ENCODE results near the gene UBAP1L. TPM values are rescaled to one million over a fixed set of nuclear protein-coding genes. Genes with fewer than 3 reads are reported as not detected.

The UBAP1L gene
- 1 to 10 TPM in 9 of 10 donors, under 1 TPM in 1; 0.88 to 2.3 (median 1.6) TPM for total RNA-seq
- polyA plus RNA-seq: 1 to 10 TPM in 1 of 2 donors, under 1 TPM in 1; 0.65 to 5.3 TPM
- long read RNA-seq, donor 1, full-length matches to known transcripts: 1 of 1 reads
- long read RNA-seq, donor 1, partial matches to known transcripts: 0 of 1 reads
- long read RNA-seq, donor 1, other reads (novel, unspliced or antisense): 0 of 1 reads
- long read RNA-seq, donor 2, partial matches to known transcripts: 0 of 1 reads
- long read RNA-seq, donor 2, other reads (novel, unspliced or antisense): 1 of 1 reads
- long read RNA-seq, donor 3: 0 reads

DNA sequence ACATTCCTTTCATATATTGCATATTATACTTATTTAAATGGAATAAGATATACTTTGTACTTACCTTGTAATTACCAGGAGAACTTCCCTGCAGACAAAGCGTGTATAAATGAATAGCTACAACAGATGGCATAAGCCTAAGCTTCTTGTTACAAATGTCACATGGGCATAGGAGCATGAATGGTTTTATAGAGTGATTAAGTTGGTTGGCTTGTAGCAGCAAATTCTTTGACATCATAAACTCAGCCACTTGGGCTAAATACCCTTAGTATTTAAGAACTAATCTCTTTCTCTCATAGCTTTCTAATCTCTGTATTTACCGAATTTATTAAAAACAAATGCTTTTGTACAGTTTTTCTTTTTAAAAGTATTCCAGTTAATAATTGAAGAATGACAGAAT is at the start of gene UBAP1L:
Gene UBAP1L (minus strand): TSS at position 115 of the 400 bp plus-strand sequence. CDS start 8,985 bp downstream, outside the sequence.
- Histone ChIP-seq H3K4me3 (no peak within 1 kb of the TSS), H3K27ac (no peak within 1 kb of the TSS), H3K27me3 (no peaks in the 10 kb centered on the region), H3K36me3 (peaks cover 0 to 88% (median 57%) of the 10 kb centered on the region in 9 donors), H3K4me1 (peaks cover 0 to 9% (median 0%) of the 10 kb centered on the region in 9 donors), H3K9me3 (no peaks in the 10 kb centered on the region)
- 90 to 91% methylated on average over 2 of the region's 2 CpGs for WGBS, 2 donors
- DNase-seq: no peak
- ATAC-seq: no peak
- intact Hi-C loops (cut with DNase I): no loop called here
- TF ChIP-seq, protein P1, sequence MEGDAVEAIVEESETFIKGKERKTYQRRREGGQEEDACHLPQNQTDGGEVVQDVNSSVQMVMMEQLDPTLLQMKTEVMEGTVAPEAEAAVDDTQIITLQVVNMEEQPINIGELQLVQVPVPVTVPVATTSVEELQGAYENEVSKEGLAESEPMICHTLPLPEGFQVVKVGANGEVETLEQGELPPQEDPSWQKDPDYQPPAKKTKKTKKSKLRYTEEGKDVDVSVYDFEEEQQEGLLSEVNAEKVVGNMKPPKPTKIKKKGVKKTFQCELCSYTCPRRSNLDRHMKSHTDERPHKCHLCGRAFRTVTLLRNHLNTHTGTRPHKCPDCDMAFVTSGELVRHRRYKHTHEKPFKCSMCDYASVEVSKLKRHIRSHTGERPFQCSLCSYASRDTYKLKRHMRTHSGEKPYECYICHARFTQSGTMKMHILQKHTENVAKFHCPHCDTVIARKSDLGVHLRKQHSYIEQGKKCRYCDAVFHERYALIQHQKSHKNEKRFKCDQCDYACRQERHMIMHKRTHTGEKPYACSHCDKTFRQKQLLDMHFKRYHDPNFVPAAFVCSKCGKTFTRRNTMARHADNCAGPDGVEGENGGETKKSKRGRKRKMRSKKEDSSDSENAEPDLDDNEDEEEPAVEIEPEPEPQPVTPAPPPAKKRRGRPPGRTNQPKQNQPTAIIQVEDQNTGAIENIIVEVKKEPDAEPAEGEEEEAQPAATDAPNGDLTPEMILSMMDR (IDR thresholded peaks at IDR 0.05): no peak

DNA sequence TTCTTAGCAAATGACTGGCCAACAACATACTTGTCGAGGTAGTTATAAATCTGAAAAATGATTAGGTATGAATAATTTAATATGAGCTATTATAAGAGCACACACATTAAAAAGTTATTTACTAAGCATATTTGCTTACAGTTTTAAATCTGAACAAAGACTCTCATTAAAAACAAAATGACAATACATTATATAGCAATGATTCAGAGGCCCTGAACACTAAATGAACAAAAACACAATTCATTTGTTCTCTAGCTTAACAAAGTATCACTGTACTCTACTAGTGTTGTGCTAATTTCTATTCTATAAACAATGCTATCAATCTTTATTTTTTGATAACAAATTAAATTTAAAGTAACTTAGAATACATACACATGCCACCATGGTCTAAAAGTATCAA is 49.1 kb upstream of the UBAP1L start:
- H3K36me3 ChIP-seq: peaks cover 0 to 91% (median 26%) of the 10 kb centered on the region in 9 donors

DNA sequence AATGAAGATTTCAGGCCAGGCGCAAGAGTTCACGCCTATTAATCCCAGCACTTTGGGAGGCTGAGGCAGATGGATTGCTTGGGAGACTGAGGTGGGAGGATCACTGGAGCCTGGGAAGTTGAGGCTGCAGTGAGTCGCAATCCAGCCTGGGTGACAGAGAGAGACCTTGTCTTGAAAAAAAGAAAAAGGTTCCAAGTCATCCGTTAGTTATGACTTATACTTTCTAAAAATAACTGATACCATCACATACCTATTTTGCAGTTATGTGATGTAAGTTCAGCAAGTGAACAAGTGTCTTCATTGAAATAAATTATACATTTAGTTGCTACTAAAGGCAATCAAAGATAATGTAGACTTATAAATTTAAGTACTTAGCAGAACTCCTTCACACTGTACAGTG is 48.0 kb upstream of the UBAP1L start:
- ATAC-seq (peak in 2 of 8 donors; percentile 39 to 61), DNase-seq (no peak)
- 73 to 79% methylated on average over 4 of the region's 4 CpGs for WGBS, 2 donors
- Histone ChIP-seq H3K27me3 (no peaks in the 10 kb centered on the region), H3K4me3 (no peak overlapping the region), H3K27ac (peak overlapping the region in 1 of 10 donors; percentile 30), H3K9me3 (no peaks in the 10 kb centered on the region), H3K36me3 (peaks cover 0 to 94% (median 31%) of the 10 kb centered on the region in 9 donors), H3K4me1 (peaks cover 0 to 13% (median 0%) of the 10 kb centered on the region in 9 donors)
- intact Hi-C loops (cut with DNase I): no loop called here
- TF ChIP-seq, protein P1 (IDR thresholded peaks at IDR 0.05): no peak

More for the DNA sequence above, 49.1 kb upstream of the UBAP1L start:
- no peak overlapping the region for H3K27ac ChIP-seq
- H3K9me3 ChIP-seq: no peaks in the 10 kb centered on the region
- TF ChIP-seq, protein P1 (IDR thresholded peaks at IDR 0.05): no peak
- peaks cover 0 to 13% (median 0%) of the 10 kb centered on the region in 9 donors for H3K4me1 ChIP-seq
- no peaks in the 10 kb centered on the region for H3K27me3 ChIP-seq
- DNase-seq (no peak), ATAC-seq (no peak)
- H3K4me3 ChIP-seq: no peak overlapping the region
- WGBS, 2 donors: 83 to 84% methylated on average over 1 of the region's 1 CpG
- intact Hi-C loops (cut with DNase I): no loop called here

- intact Hi-C loops (cut with DNase I): no loop called here
- Histone ChIP-seq H3K36me3 (peaks cover 0 to 97% (median 68%) of the 10 kb centered on the region in 9 donors), H3K27me3 (no peaks in the 10 kb centered on the region), H3K9me3 (no peaks in the 10 kb centered on the region), H3K4me1 (peaks cover 0 to 9% (median 0%) of the 10 kb centered on the region in 9 donors), H3K4me3 (no peak overlapping the region), H3K27ac (no peak overlapping the region)
- ATAC-seq: no peak
- DNase-seq: no peak
- TF ChIP-seq, protein P1 (IDR thresholded peaks at IDR 0.05): no peak
- 61 to 62% methylated on average over 5 of the region's 5 CpGs for WGBS, 2 donors
These were observed 41.7 kb upstream of the UBAP1L start for GRCh38 chr15:65156692-65157091.
